Neutrophil (primary cell): Measurements from ENCODE around the gene TENT5C.

Experiments used
- H3K27ac ChIP-seq: fragments of 200-600 bp; sonication (generic); 2 replicates; pipeline ENCODE4 v1.5.1; 2016; ENCODE audit warnings: mild to moderate bottlenecking, moderate library complexity
- H3K27me3 ChIP-seq: fragments of 200-600 bp; sonication (generic); 2 replicates; pipeline ENCODE4 v1.6.0; 2016; ENCODE audit warnings: mild to moderate bottlenecking
- H3K36me3 ChIP-seq: fragments of 200-600 bp; sonication (generic); 2 replicates; pipeline ENCODE4 v1.5.1; 2017
- H3K4me1 ChIP-seq, 2 experiments: fragments of 200-600 bp in 1 of 2; sonication (generic) in 1 of 2; 1 replicate in 1 of 2; 2 replicates in 1 of 2; pipeline versions ENCODE4 v1.5.1 to v1.6.1; 2013 to 2016; ENCODE audit warnings: low read depth in 1 of 2, low read length in 1 of 2, mild to moderate bottlenecking in 1 of 2, moderate library complexity in 1 of 2; ENCODE audit not compliant: control insufficient read depth in 1 of 2, insufficient read depth in 1 of 2
- H3K4me3 ChIP-seq, 2 experiments: fragments of 200-600 bp in 1 of 2; sonication (generic) in 1 of 2; 1 replicate in 1 of 2; 2 replicates in 1 of 2; pipeline ENCODE4 v1.5.1; 2013 to 2016; ENCODE audit warnings: low read depth in 1 of 2, low read length in 1 of 2, mild to moderate bottlenecking in 1 of 2, moderate library complexity in 1 of 2
- H3K9me3 ChIP-seq: fragments of 200-600 bp; sonication (generic); 2 replicates; pipeline ENCODE4 v1.5.1; 2016
- CTCF ChIP-seq: fragments of 200-600 bp; sonication (generic); IDR thresholded peaks from 2 replicates; pipeline ENCODE4 v1.5.1; 2016; ENCODE audit warnings: antibody characterized with exemption

The TENT5C gene

GRCh38 chr1:117642963-117643362 is 37.1 kb downstream of the TENT5C start:
- Histone ChIP-seq H3K36me3 (no peaks in the 10 kb centered on the region), H3K4me3 (no peak overlapping the region), H3K27ac (no peak overlapping the region), H3K9me3 (no peaks in the 10 kb centered on the region), H3K4me1 (no peaks in the 10 kb centered on the region), H3K27me3 (no peaks in the 10 kb centered on the region)
- no peak for TF ChIP-seq CTCF

- Histone ChIP-seq H3K4me3 (no peak overlapping the region), H3K36me3 (no peaks in the 10 kb centered on the region), H3K4me1 (no peaks in the 10 kb centered on the region), H3K9me3 (no peaks in the 10 kb centered on the region), H3K27me3 (no peaks in the 10 kb centered on the region), H3K27ac (no peak overlapping the region)
- no peak for TF ChIP-seq CTCF
These were observed 37.8 kb downstream of the TENT5C start for GRCh38 chr1:117643601-117644000.

GRCh38 chr1:117644696-117645311 is 39.0 kb downstream of the TENT5C start:
- no peaks in the 10 kb centered on the region for H3K36me3 ChIP-seq
- H3K27me3 ChIP-seq: no peaks in the 10 kb centered on the region
- no peak overlapping the region for H3K27ac ChIP-seq
- H3K4me3 ChIP-seq: no peak overlapping the region
- no peak for TF ChIP-seq CTCF
- no peaks in the 10 kb centered on the region for H3K4me1 ChIP-seq
- H3K9me3 ChIP-seq: no peaks in the 10 kb centered on the region

DNA sequence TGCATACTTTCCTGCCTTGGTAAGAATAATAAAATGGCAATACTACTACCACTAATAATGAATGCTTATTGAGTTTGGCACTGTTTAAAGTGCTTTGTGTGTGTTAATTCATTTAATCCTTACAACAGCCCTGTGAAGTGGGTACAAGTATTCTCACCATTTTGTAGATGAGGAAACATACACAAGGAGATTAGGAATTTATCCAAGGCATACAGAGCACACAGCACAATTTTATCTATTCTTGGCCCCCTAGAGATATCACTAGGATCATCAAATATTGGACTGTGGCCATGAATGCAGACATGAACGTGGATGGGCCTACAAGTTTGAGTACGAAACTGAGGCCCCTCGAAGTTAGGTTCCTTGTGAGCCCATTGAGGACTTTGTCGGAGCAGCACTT is 39.5 kb downstream of the TENT5C start:
- Histone ChIP-seq H3K27me3 (no peaks in the 10 kb centered on the region), H3K27ac (no peak overlapping the region), H3K36me3 (no peaks in the 10 kb centered on the region)

DNA sequence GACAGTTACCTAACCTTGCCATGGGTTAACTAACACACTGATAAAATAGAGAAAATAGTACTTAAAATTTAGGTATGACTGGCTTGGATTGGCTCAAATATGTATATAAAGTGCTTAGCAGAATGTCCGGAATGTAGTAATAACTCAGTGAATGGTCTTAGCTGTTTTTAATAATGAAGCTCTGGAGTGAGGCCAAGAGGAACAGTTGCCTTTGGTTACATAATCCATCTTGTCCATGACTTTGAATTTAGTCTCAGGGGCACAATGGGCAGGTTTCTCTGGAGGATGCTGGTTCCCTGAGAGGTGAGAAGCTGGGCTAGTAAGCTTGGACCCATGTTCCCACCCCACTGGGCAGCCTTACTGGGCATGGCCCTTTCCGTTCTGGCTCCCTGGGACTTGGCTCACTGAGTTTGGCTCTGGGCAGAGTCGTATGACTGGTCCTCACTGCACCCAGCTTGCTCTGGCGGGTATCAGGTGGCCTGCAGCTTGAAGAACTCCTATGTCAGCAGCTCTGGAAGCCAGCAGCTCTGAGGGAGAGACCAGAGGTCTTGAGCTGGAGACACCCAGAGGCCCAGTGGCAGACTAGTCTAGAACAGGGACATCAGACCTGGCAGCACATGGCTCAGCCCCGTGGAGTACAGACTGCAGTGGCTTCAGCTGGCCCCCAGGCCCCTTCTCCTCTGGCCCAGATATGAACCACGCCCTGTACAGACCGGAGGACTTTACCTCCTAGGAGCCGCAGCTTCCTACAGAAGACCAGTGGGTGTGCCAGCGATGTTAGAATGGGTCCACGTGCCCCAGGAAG is 40.4 kb downstream of the TENT5C start:
- no peaks in the 10 kb centered on the region for H3K9me3 ChIP-seq
- H3K36me3 ChIP-seq: no peaks in the 10 kb centered on the region
- no peak overlapping the region for H3K27ac ChIP-seq
- H3K27me3 ChIP-seq: no peaks in the 10 kb centered on the region
- no peak overlapping the region for H3K4me3 ChIP-seq
- no peak for TF ChIP-seq CTCF
- H3K4me1 ChIP-seq: no peaks in the 10 kb centered on the region

More for the DNA sequence above, 39.5 kb downstream of the TENT5C start:
- H3K9me3 ChIP-seq: no peaks in the 10 kb centered on the region
- H3K4me1 ChIP-seq: no peaks in the 10 kb centered on the region
- no peak for TF ChIP-seq CTCF
- no peak overlapping the region for H3K4me3 ChIP-seq
